AG04450 (cell line): Measurements from ENCODE around the gene KRT83. TPM values are rescaled to one million over a fixed set of nuclear protein-coding genes. Genes with fewer than 3 reads are reported as not detected.

Source experiments
- CTCF ChIA-PET: fragments of 300-600, 350-600 bp; formaldehyde crosslinking; extraction: SDS; loops from one replicate; lab custom pipeline; 2022; ENCODE audit warnings: antibody characterized with exemption, inconsistent platforms; lab: Charles Lee
- POLR2A ChIA-PET: fragments of 350-600 bp; formaldehyde crosslinking; extraction: SDS; loops from one replicate; lab custom pipeline; 2021; ENCODE audit warnings: antibody characterized with exemption, inconsistent platforms; lab: Yijun Ruan, JAX
- DNase-seq: peaks from one replicate; pipeline ENCODE4 v3.0.0-alpha.2; 2011; ENCODE audit warnings: low read depth, low spot score
- H3K27ac ChIP-seq: one replicate; pipeline ENCODE4 v1.5.1; 2012; ENCODE audit warnings: low read depth, low read length, control low read depth
- H3K27me3 ChIP-seq: one replicate; pipeline ENCODE4 v1.6.0; 2012; ENCODE audit warnings: low read length; ENCODE audit not compliant: control insufficient read depth, insufficient read depth
- H3K4me3 ChIP-seq: 2 replicates; pipeline ENCODE4 v1.5.1; 2011; ENCODE audit warnings: mild to moderate bottlenecking, low read depth, low read length, control low read depth
- H3K9me3 ChIP-seq: 2 replicates; pipeline ENCODE4 v1.5.1; 2012; ENCODE audit warnings: low read length; ENCODE audit not compliant: control insufficient read depth, insufficient read depth
- CTCF ChIP-seq: IDR thresholded peaks from 2 replicates; pipeline ENCODE4 v1.5.1; 2011; ENCODE audit warnings: low read depth, low read length, control low read depth, inconsistent platforms
- polyA plus RNA-seq: library from polyadenylated mRNA; depleted of rRNA; stranded (reverse); fragments of >200 nt; gene quantifications from 2 replicates; pipeline ENCODE4 v1.2.3, GENCODE V29; 2011

KRT83 gene
- polyA plus RNA-seq, 1 experiment, result 0.04 TPM

GRCh38 chr12:52362118-52362726, 41.0 kb upstream of the KRT83 start:
- POLR2A ChIA-PET, result no interaction called here
- DNase-seq, result no peak
- H3K4me3 ChIP-seq, result no peak overlapping the region
- CTCF ChIA-PET, result interaction anchor here (0.6 to 2.2 kb wide), 5 partner anchors 10 to 517 kb away, joined by 3 to 8 read pairs (median 3); no protein-coding TSS in a partner anchor
- H3K27ac ChIP-seq, result no peak overlapping the region
- no peaks in the 10 kb centered on the region for H3K9me3 ChIP-seq
- H3K27me3 ChIP-seq, result peaks cover 40% of the 10 kb centered on the region
- TF ChIP-seq CTCF, result 0 out of 2 replicates have a peak, but pooled peaks have one; percentile 9

- peaks cover 38% of the 10 kb centered on the region for H3K27me3 ChIP-seq
- POLR2A ChIA-PET, result no interaction called here
- H3K4me3 ChIP-seq, result no peak overlapping the region
- no peak for TF ChIP-seq CTCF
- DNase-seq, result no peak
- CTCF ChIA-PET, result interaction anchor here (0.9 to 2.2 kb wide), 4 partner anchors 11 to 205 kb away, joined by 3 to 8 read pairs (median 4); no protein-coding TSS in a partner anchor
- no peak overlapping the region for H3K27ac ChIP-seq
- no peaks in the 10 kb centered on the region for H3K9me3 ChIP-seq
Observed at GRCh38 chr12:52361553-52361952, 40.4 kb upstream of the KRT83 start.

GRCh38 chr12:52360663-52361271, 39.6 kb upstream of the KRT83 start:
- H3K9me3 ChIP-seq, result no peaks in the 10 kb centered on the region
- no peak for TF ChIP-seq CTCF

GRCh38 chr12:52360106-52360662, 39.0 kb upstream of the KRT83 start:
- Histone ChIP-seq H3K9me3 (no peaks in the 10 kb centered on the region), H3K4me3 (no peak overlapping the region), H3K27ac (no peak overlapping the region), H3K27me3 (peaks cover 33% of the 10 kb centered on the region)
- no peak for DNase-seq
- no peak for TF ChIP-seq CTCF
- POLR2A ChIA-PET, result no interaction called here
- CTCF ChIA-PET, result interaction anchor here (0.7 kb wide), 1 partner anchor 33 kb away, joined by 3 read pairs; no protein-coding TSS in a partner anchor

More at GRCh38 chr12:52360663-52361271, 39.6 kb upstream of the KRT83 start:
- H3K27ac ChIP-seq, result no peak overlapping the region
- no peak for DNase-seq
- H3K4me3 ChIP-seq, result no peak overlapping the region
- POLR2A ChIA-PET, result no interaction called here
- CTCF ChIA-PET, result interaction anchor here (1.9 to 2.2 kb wide), 2 partner anchors 12 to 204 kb away, joined by 6 to 8 read pairs; no protein-coding TSS in a partner anchor
- H3K27me3 ChIP-seq, result peaks cover 33% of the 10 kb centered on the region
